Measurements from ENCODE around the gene PCDHGB3.

The PCDHGB3 gene

DNA sequence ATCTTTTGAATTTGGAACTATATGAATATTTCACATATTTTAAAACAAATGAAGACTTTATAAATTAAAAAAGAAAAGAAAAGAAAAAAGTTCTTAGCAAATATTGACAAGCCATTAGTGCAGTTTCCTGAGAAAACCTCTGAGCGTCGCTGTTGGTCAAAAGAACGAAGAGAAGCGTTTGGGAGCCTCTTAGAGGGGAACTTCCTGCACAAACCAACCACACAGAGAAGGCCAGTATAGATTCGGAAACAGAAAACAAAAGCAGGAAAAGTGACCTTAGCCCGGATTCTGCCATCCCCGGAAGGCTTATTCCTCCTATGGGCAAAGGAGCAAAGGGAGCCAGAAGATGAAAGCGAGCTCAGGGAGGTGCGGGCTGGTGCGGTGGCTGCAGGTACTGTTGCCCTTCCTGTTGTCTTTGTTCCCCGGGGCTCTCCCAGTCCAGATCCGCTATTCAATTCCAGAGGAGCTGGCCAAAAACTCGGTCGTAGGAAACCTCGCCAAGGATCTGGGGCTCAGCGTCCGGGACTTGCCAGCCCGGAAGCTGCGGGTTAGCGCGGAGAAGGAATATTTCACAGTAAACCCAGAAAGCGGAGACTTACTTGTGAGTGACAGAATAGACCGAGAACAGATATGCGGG, 10.1 kb upstream of the PCDHGB3 start, which contains the start of gene PCDHGB2:
PCDHGB2 (plus strand) TSS at position 205 of the 637 bp plus-strand sequence; CDS start at position 347, 142 bp downstream.
- Histone ChIP-seq H3K27ac (ENCODE audit: low read depth in 2 of 2, low read length in 2 of 2) (no peak within 1 kb of the TSS), H3K9me3 (ENCODE audit: control insufficient read depth in 2 of 2, low read length in 2 of 2) (peaks cover 17 to 29% of the 10 kb centered on the region in 2 donors), H3K27me3 (ENCODE audit: control insufficient read depth in 2 of 2, insufficient read depth in 2 of 2, low read length in 2 of 2) (no peaks in the 10 kb centered on the region), H3K4me3 (ENCODE audit: low read length in 2 of 2) (peak within 1 kb of the TSS; percentile 34 to 69), H3K9ac (ENCODE audit: low read depth in 1 of 2, low read length in 2 of 2) (no peak within 1 kb of the TSS), H3K36me3 (ENCODE audit: control insufficient read depth in 2 of 2, insufficient read depth in 2 of 2, low read length in 2 of 2) (no peaks in the 10 kb centered on the region), H3K4me1 (ENCODE audit: control insufficient read depth in 2 of 2, insufficient read depth in 2 of 2, low read length in 2 of 2) (no peaks in the 10 kb centered on the region)

GRCh38 chr5:141360685-141361084, 9.4 kb upstream of the PCDHGB3 start:
- H3K9me3 ChIP-seq (ENCODE audit: control insufficient read depth in 2 of 2, low read length in 2 of 2): peaks cover 22 to 31% of the 10 kb centered on the region in 2 donors
- no peaks in the 10 kb centered on the region for H3K36me3 ChIP-seq (ENCODE audit: control insufficient read depth in 2 of 2, insufficient read depth in 2 of 2, low read length in 2 of 2)
- no peaks in the 10 kb centered on the region for H3K4me1 ChIP-seq (ENCODE audit: control insufficient read depth in 2 of 2, insufficient read depth in 2 of 2, low read length in 2 of 2)
- no peak overlapping the region for H3K9ac ChIP-seq (ENCODE audit: low read depth in 1 of 2, low read length in 2 of 2)
- peaks cover 0 to 6% of the 10 kb centered on the region in 2 donors for H3K27me3 ChIP-seq (ENCODE audit: control insufficient read depth in 2 of 2, insufficient read depth in 2 of 2, low read length in 2 of 2)
- H3K4me3 ChIP-seq (ENCODE audit: low read length in 2 of 2): no peak overlapping the region
- H3K27ac ChIP-seq (ENCODE audit: low read depth in 2 of 2, low read length in 2 of 2): no peak overlapping the region

DNA sequence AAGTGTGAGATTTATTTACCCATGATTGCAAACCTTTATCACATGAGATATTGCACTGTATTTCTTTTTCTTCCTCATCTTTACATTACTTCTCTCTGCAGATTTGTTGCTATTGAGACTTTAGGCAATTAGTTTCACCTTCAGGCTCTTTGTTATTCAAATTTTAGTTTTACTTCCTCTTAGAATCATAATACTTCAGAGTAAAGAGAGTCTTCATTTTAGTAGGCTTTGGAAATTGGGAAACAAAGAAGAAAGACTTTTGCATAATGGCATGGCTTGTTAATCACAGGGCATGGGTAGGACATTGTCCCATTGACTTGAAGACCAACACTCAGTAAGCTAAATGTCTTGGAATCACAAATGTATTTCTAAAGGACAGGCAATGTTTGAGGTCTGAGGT, 7.3 kb upstream of the PCDHGB3 start:
- peaks cover 0 to 6% of the 10 kb centered on the region in 2 donors for H3K27me3 ChIP-seq (ENCODE audit: control insufficient read depth in 2 of 2, insufficient read depth in 2 of 2, low read length in 2 of 2)
- no peak overlapping the region for H3K9ac ChIP-seq (ENCODE audit: low read depth in 1 of 2, low read length in 2 of 2)
- no peaks in the 10 kb centered on the region for H3K4me1 ChIP-seq (ENCODE audit: control insufficient read depth in 2 of 2, insufficient read depth in 2 of 2, low read length in 2 of 2)
- H3K36me3 ChIP-seq (ENCODE audit: control insufficient read depth in 2 of 2, insufficient read depth in 2 of 2, low read length in 2 of 2): no peaks in the 10 kb centered on the region
- no peak overlapping the region for H3K27ac ChIP-seq (ENCODE audit: low read depth in 2 of 2, low read length in 2 of 2)
- no peak overlapping the region for H3K4me3 ChIP-seq (ENCODE audit: low read length in 2 of 2)
- H3K9me3 ChIP-seq (ENCODE audit: control insufficient read depth in 2 of 2, low read length in 2 of 2): peaks cover 25 to 41% of the 10 kb centered on the region in 2 donors

DNA sequence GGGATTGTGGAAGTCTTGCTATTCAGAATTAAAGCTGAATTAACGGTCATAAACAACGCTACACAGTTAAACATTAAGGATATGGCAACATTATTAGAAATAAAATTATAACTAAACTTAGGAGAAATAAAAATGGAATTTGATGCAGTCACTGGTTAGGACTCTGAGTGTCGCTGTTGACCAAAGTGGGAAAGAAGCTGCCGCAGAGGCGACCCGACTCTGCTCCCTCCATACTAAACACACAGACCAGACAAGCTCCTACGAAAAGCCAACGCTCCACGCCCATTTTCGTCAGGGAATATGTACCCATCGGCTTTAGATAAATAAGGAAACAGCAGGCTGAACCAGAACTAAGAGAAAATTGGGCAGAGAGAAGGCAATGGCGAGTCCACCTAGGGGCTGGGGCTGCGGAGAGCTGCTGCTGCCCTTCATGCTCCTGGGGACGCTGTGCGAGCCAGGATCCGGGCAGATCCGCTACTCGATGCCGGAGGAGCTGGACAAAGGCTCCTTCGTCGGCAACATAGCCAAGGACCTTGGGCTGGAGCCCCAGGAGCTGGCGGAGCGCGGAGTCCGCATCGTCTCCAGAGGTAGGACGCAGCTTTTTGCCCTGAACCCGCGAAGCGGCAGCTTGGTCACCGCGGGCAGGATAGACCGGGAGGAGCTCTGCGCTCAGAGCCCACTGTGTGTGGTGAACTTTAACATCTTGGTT, 5.9 kb upstream of the PCDHGB3 start, which contains the start of gene PCDHGA5:
PCDHGA5 (plus strand) TSS at position 211 of the 709 bp plus-strand sequence; CDS start at position 380, 169 bp downstream.
- Histone ChIP-seq H3K36me3 (ENCODE audit: control insufficient read depth in 2 of 2, insufficient read depth in 2 of 2, low read length in 2 of 2) (no peaks in the 10 kb centered on the region), H3K4me1 (ENCODE audit: control insufficient read depth in 2 of 2, insufficient read depth in 2 of 2, low read length in 2 of 2) (no peaks in the 10 kb centered on the region), H3K9ac (ENCODE audit: low read depth in 1 of 2, low read length in 2 of 2) (no peak within 1 kb of the TSS), H3K27ac (ENCODE audit: low read depth in 2 of 2, low read length in 2 of 2) (no peak within 1 kb of the TSS), H3K4me3 (ENCODE audit: low read length in 2 of 2) (no peak within 1 kb of the TSS), H3K27me3 (ENCODE audit: control insufficient read depth in 2 of 2, insufficient read depth in 2 of 2, low read length in 2 of 2) (peaks cover 0 to 6% of the 10 kb centered on the region in 2 donors), H3K9me3 (ENCODE audit: control insufficient read depth in 2 of 2, low read length in 2 of 2) (peaks cover 25 to 41% of the 10 kb centered on the region in 2 donors)

- no peak overlapping the region for H3K9ac ChIP-seq (ENCODE audit: low read depth in 1 of 2, low read length in 2 of 2)
- H3K4me1 ChIP-seq (ENCODE audit: control insufficient read depth in 2 of 2, insufficient read depth in 2 of 2, low read length in 2 of 2): no peaks in the 10 kb centered on the region
- H3K9me3 ChIP-seq (ENCODE audit: control insufficient read depth in 2 of 2, low read length in 2 of 2): peaks cover 29 to 45% of the 10 kb centered on the region in 2 donors
- peaks cover 0 to 6% of the 10 kb centered on the region in 2 donors for H3K27me3 ChIP-seq (ENCODE audit: control insufficient read depth in 2 of 2, insufficient read depth in 2 of 2, low read length in 2 of 2)
- H3K4me3 ChIP-seq (ENCODE audit: low read length in 2 of 2): no peak overlapping the region
- H3K36me3 ChIP-seq (ENCODE audit: control insufficient read depth in 2 of 2, insufficient read depth in 2 of 2, low read length in 2 of 2): no peaks in the 10 kb centered on the region
- no peak overlapping the region for H3K27ac ChIP-seq (ENCODE audit: low read depth in 2 of 2, low read length in 2 of 2)
Observed at GRCh38 chr5:141366016-141366896, 3.8 kb upstream of the PCDHGB3 start.

- Histone ChIP-seq H3K9ac (ENCODE audit: low read depth in 1 of 2, low read length in 2 of 2) (no peak overlapping the region), H3K4me1 (ENCODE audit: control insufficient read depth in 2 of 2, insufficient read depth in 2 of 2, low read length in 2 of 2) (no peaks in the 10 kb centered on the region), H3K9me3 (ENCODE audit: control insufficient read depth in 2 of 2, low read length in 2 of 2) (peaks cover 34 to 37% of the 10 kb centered on the region in 2 donors), H3K4me3 (ENCODE audit: low read length in 2 of 2) (peak overlapping the region; percentile 11 to 14), H3K36me3 (ENCODE audit: control insufficient read depth in 2 of 2, insufficient read depth in 2 of 2, low read length in 2 of 2) (no peaks in the 10 kb centered on the region), H3K27ac (ENCODE audit: low read depth in 2 of 2, low read length in 2 of 2) (no peak overlapping the region), H3K27me3 (ENCODE audit: control insufficient read depth in 2 of 2, insufficient read depth in 2 of 2, low read length in 2 of 2) (no peaks in the 10 kb centered on the region)
Observed at GRCh38 chr5:141371572-141372475, 1.8 kb downstream of the PCDHGB3 start.

DNA sequence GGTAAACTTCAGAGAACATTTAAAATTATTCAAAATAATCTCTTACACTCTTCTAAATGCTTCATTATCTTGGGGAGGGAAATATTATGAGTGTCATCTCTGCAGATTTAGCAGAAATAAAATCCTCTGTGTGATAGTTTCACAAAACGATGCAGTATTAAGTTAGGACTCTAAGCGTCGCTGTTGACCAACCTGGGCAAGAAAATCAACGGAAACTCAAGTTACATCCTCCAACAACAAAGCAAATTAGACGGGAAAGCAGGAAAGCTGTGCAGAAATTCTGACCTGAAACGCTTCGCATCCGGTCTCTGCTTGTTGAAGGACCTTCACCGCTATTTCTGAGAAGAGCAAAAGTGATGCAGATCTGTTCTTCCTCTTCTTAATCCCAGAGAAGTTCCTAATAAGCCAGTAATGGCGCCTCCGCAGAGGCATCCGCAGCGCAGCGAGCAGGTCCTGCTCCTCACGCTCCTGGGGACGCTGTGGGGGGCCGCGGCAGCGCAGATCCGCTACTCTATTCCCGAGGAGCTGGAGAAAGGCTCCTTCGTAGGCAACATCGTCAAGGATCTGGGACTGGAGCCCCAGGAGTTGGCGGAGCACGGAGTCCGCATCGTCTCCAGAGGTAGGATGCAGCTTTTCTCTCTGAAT, 3.8 kb downstream of the PCDHGB3 start, which contains the start of gene PCDHGA6:
PCDHGA6 (plus strand) TSS at position 219 of the 645 bp plus-strand sequence; CDS start at position 412, 193 bp downstream.
- Histone ChIP-seq H3K9me3 (ENCODE audit: control insufficient read depth in 2 of 2, low read length in 2 of 2) (peaks cover 34 to 37% of the 10 kb centered on the region in 2 donors), H3K4me3 (ENCODE audit: low read length in 2 of 2) (peak within 1 kb of the TSS in 1 of 2 donors; percentile 15), H3K36me3 (ENCODE audit: control insufficient read depth in 2 of 2, insufficient read depth in 2 of 2, low read length in 2 of 2) (no peaks in the 10 kb centered on the region), H3K9ac (ENCODE audit: low read depth in 1 of 2, low read length in 2 of 2) (no peak within 1 kb of the TSS), H3K4me1 (ENCODE audit: control insufficient read depth in 2 of 2, insufficient read depth in 2 of 2, low read length in 2 of 2) (no peaks in the 10 kb centered on the region), H3K27me3 (ENCODE audit: control insufficient read depth in 2 of 2, insufficient read depth in 2 of 2, low read length in 2 of 2) (no peaks in the 10 kb centered on the region), H3K27ac (ENCODE audit: low read depth in 2 of 2, low read length in 2 of 2) (no peak within 1 kb of the TSS)

DNA sequence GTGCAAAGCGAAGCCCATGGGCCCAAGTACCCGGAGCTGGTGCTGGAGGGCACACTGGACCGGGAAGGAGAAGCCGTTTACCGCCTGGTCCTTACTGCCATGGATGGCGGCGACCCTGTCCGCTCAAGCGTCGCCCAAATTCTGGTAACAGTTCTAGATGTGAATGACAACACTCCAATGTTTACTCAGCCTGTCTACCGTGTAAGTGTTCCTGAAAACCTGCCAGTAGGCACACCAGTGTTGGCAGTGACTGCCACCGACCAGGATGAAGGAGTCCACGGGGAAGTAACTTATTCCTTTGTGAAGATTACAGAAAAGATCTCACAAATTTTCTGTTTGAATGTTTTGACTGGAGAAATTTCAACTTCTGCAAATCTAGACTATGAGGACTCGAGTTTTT, 4.6 kb downstream of the PCDHGB3 start:
- Histone ChIP-seq H3K4me1 (ENCODE audit: control insufficient read depth in 2 of 2, insufficient read depth in 2 of 2, low read length in 2 of 2) (no peaks in the 10 kb centered on the region), H3K9me3 (ENCODE audit: control insufficient read depth in 2 of 2, low read length in 2 of 2) (peaks cover 34 to 37% of the 10 kb centered on the region in 2 donors), H3K4me3 (ENCODE audit: low read length in 2 of 2) (peak overlapping the region in 1 of 2 donors; percentile 15), H3K9ac (ENCODE audit: low read depth in 1 of 2, low read length in 2 of 2) (no peak overlapping the region), H3K27me3 (ENCODE audit: control insufficient read depth in 2 of 2, insufficient read depth in 2 of 2, low read length in 2 of 2) (no peaks in the 10 kb centered on the region), H3K27ac (ENCODE audit: low read depth in 2 of 2, low read length in 2 of 2) (no peak overlapping the region), H3K36me3 (ENCODE audit: control insufficient read depth in 2 of 2, insufficient read depth in 2 of 2, low read length in 2 of 2) (no peaks in the 10 kb centered on the region)
